Heart right ventricle (tissue), 16 donors: ENCODE measurements around the gene TMEM63B. TPM values are rescaled to one million over a fixed set of nuclear protein-coding genes. Genes with fewer than 3 reads are reported as not detected.
"Not testable (repeated sequence)": the region's sequence is repeated elsewhere in the genome, so short reads cannot be mapped to it uniquely, and the experiment has no call there.

Source experiments
- ATAC-seq, 8 donors: fragments of 200-7000 bp; cut with Tn5 transposase; one replicate each; pipeline ENCODE4 v1.9.1; 2020; ENCODE audit warnings: mild to moderate bottlenecking in 8 of 8, moderate library complexity in 8 of 8, moderate number of reproducible peaks in 1 of 8
- DNase-seq, 2 donors: peaks; one replicate each; pipeline ENCODE4 v3.0.0-alpha.2; 2020
- H3K27ac ChIP-seq, 10 donors: fragments of 200-600 bp; sonication (generic) in 2 of 10; one replicate each; pipeline versions ENCODE4 v1.5.0 to v1.8.0; 2020 to 2022; ENCODE audit warnings: mild to moderate bottlenecking in 3 of 10
- H3K27me3 ChIP-seq, 7 donors: fragments of 200-600 bp; one replicate each; pipeline ENCODE4 v1.8.0; 2021 to 2022; ENCODE audit warnings: mild to moderate bottlenecking in 2 of 7
- H3K36me3 ChIP-seq, 9 donors: fragments of 200-600 bp; sonication (generic) in 1 of 9; one replicate each; pipeline versions ENCODE4 v1.5.0 to v1.8.0; 2020 to 2022; ENCODE audit warnings: mild to moderate bottlenecking in 2 of 9
- H3K4me1 ChIP-seq, 9 donors: fragments of 200-600 bp; sonication (generic) in 1 of 9; one replicate each; pipeline versions ENCODE4 v1.5.0 to v1.8.0; 2020 to 2022; ENCODE audit warnings: mild to moderate bottlenecking in 4 of 9
- H3K4me3 ChIP-seq, 10 donors: fragments of 200-600 bp; sonication (generic) in 2 of 10; one replicate each; pipeline versions ENCODE4 v1.5.0 to v1.8.0; 2020 to 2022; ENCODE audit warnings: mild to moderate bottlenecking in 7 of 10, moderate library complexity in 2 of 10
- H3K9me3 ChIP-seq, 11 donors: fragments of 200-600 bp in 10 of 11; sonication (generic) in 2 of 11; one replicate each; pipeline versions ENCODE4 v1.5.0 to v1.8.0; 2013 to 2022; ENCODE audit warnings: mild to moderate bottlenecking in 2 of 11, control low read depth in 1 of 11, moderate library complexity in 1 of 11
- CTCF ChIP-seq, 9 donors: fragments of 200-600 bp; sonication (generic) in 2 of 9; IDR thresholded peaks; one replicate each; pipeline versions ENCODE4 v1.5.0 to v1.8.0; 2021 to 2022; ENCODE audit warnings: antibody characterized with exemption in 9 of 9, mild to moderate bottlenecking in 5 of 9, moderate library complexity in 1 of 9
- WGBS, 2 donors: extraction: QIAGEN DNeasy Blood & Tissue Kit; methylation state at CpG; one replicate each; pipeline ENCODE4 v1.1.7; 2013; ENCODE audit warnings: inconsistent platforms in 1 of 2; 5-methylcytosine and 5-hydroxymethylcytosine counted together
- intact Hi-C, 10 donors: fragments of 100-400 bp; cut with DNase I; formaldehyde crosslinking; loops; one replicate each; pipeline versions ENCODE4 v1.11.1 to v1.14.2; 2022
- polyA plus RNA-seq, 2 donors: library from polyadenylated mRNA; stranded (reverse); fragments of 200-250 nt; gene quantifications; one replicate each; pipeline ENCODE4 v1.2.3, GENCODE V29; 2013
- total RNA-seq, 10 donors: library from RNA; stranded (reverse); fragmentation: NEBNext Ultra II Directional in 3 of 10; extraction: Animal tissue kit (Norgen Biotek cat#: 25700) in 3 of 10; gene quantifications; one replicate each; pipeline versions ENCODE4 v1.2.1 to v1.2.4, GENCODE V29; 2021 to 2023
- donor health status: Arrhythmogenic right ventricular cardiomyopathy.
- donor health status: ischemic (EF 13 %, LVEDD 7.1; RV severe dilation, severe dysfunction).
- donor health status: healthy with polysubstance abuse.
- donor health status: DM: no; HTN: yes; CAD: no.
- donor health status: DM: no; HTN: no; CAD: no.
- donor health status: ischemic (EF 25% LVEDD 6.9; RV normal size, moderate dysfunction).
- donor health status: ischemic (EF 25% LVEDD 5.7; RV mildly dilated, moderate dysfunction).
- donor health status: healthy.
- donor health status: DM: yes; HTN: yes; CAD: no.
- donor health status: Ischemic cardiomyopathy.
- donor health status: ischemic (EF 35%, LVEDD 5.7; RV mildly dilated, moderate dysfunction).
- donor health status: nonischemic (EF 11% LVEDD 7.7; RV severe dilation, severe dysfunction).
- donor health status: DM: yes; HTN: yes; CAD: no.
- donor health status: PGD.
- donor health status: ischemic (EF 29% LVEDD 5.4; RV normal size, mild dysfunction).
- donor health status: nonischemic (EF 23%, LVEDD 6.1; RV moderate dilation, normal function).

Gene TMEM63B
- total and polyA plus RNA-seq, 12 donors, result 20.3 to 67.1 (median 37.3) TPM

DNA sequence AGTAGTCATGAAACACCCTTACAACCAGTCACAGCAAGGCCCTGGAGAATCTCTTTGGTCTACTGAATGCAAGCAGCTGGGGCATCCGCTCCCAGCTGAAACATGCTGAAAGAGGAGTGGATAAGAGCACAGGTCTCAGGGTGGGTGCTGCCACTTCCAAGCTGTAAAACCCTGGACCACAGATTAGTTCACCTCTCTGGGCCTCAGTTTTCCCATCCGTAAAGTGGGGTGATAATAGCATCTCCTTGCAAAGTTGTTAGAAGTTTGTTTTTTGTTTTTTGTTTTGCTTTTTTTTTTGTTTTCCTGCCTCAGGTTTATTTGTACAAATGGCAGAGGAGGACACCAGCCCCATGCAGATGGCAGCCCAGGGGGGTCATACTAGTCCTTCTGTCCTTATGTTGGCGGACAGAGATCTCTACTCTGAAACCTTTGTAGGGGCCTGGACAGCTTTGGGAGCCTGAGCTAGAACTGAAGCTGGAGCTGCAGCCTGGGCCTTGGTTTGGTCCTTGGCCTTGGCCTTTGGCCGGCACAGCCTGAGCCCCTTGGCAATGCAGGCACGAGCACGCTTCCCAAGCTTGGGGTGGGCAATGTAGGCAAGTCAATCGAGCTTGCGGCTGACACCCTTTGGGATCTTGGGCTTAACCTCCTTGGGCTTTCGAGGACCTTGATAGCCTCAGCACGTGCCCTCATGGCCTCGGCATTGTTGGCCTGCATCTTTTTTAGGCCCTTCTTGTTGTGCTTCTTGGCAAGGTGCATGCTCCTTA is 38.3 kb upstream of the TMEM63B start:
- Histone ChIP-seq H3K27ac (no peak overlapping the region), H3K4me1 (peaks cover 0 to 19% (median under 1%) of the 10 kb centered on the region in 9 donors), H3K36me3 (peaks cover 0 to 19% (median 0%) of the 10 kb centered on the region in 9 donors), H3K9me3 (no peaks in the 10 kb centered on the region), H3K27me3 (no peaks in the 10 kb centered on the region), H3K4me3 (no peak overlapping the region)
- ATAC-seq (no peak), DNase-seq (no peak)
- TF ChIP-seq CTCF (IDR thresholded peaks at IDR 0.05), result no peak
- 91 to 97% methylated on average over 11 of the region's 11 CpGs for WGBS, 2 donors
- intact Hi-C loops, result loop anchor here in 2 of 10 donors (10.0 kb wide), 1 partner anchor 484 kb away; no protein-coding TSS in a partner anchor

- ATAC-seq (no peak), DNase-seq (no peak)
- intact Hi-C loops, result loop anchor here in 4 of 10 donors (10.0 kb wide), 3 partner anchors 144 to 244 kb away; partner anchors contain the start of gene SLC35B2 (in 1 of the 4)
- H3K9me3 ChIP-seq, result no peaks in the 10 kb centered on the region
- peaks cover 0 to 10% (median 0%) of the 10 kb centered on the region in 9 donors for H3K4me1 ChIP-seq
- no peak for TF ChIP-seq CTCF (IDR thresholded peaks at IDR 0.05)
- peaks cover 0 to 19% (median 0%) of the 10 kb centered on the region in 9 donors for H3K36me3 ChIP-seq
- H3K27ac ChIP-seq, result no peak overlapping the region
- H3K27me3 ChIP-seq, result no peaks in the 10 kb centered on the region
- H3K4me3 ChIP-seq, result no peak overlapping the region
- 90 to 95% methylated on average over 5 of the region's 5 CpGs for WGBS, 2 donors
Observed at GRCh38 chr6:44090465-44090864, 36.9 kb upstream of the TMEM63B start.

DNA sequence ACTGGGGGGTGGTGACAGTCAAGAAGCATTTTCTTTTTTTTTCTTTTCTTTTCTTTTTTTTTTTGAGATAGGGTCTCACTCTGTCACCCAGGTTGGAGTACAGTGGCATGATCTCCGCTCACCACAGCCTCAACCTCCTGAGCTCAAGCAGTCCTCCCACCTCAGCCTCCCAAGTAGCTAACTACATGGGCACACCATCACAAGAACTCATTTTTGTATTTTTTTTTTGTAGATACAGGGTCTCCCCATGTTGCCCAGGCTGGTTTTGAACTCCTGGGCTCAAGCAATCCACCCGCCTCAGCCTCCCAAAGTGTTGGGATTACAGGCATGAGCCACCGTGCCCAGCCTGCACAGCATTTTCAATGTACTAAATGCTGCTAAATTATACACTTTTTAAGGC is 36.0 kb upstream of the TMEM63B start:
- not testable (repeated sequence) for DNase-seq, ATAC-seq, H3K27ac ChIP-seq, H3K4me1 ChIP-seq, H3K27me3 ChIP-seq, H3K9me3 ChIP-seq, H3K4me3 ChIP-seq
- peaks cover 0 to 19% (median 0%) of the 10 kb centered on the region in 9 donors for H3K36me3 ChIP-seq
- WGBS, 2 donors, result 98 to 99% methylated on average over 3 of the region's 3 CpGs
- intact Hi-C loops, result loop anchor here in 4 of 10 donors (10.0 kb wide), 3 partner anchors 143 to 243 kb away; partner anchors contain the start of gene SLC35B2 (in 1 of the 4)

DNA sequence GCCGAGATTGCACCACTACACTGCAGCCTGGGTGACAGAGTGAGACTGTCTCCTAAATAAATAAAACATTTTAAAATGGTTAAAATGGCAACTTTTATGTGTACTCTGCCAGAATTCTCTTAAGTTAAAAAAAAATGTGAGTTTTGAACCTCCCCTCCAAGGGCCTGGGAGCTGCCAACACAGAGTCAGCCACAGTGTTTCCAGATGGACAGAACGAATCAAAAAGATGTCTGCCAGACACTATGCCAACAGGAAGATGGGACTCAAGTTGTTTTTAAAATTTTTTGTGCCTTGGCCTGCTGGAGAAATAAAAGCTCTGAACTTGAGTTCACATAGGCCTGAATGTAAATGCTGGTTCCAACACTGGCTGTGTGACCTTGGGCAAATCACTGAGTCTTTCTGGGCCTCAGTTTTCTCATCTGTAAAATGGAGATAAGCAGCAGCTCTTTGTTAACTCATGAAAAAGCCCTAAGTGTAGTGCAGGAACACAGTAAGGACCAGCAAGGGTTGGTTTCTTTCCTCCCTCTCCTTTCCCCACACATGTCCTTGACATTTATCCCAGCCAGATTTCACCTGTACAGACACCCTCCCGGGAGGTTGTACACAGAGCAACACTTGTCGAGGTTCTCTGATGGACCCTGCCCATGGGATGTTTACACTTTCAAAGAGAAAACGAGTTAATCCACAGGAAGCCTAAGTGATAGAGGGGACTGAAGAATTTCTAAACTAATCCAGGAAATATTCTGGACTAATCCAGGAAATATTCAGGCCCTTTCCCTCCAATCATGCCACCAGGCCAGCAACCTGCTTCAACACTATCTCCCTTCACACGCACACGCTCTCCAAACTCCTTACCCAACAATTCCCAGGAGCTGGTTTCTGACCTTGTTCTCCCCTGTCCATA is 35.1 kb upstream of the TMEM63B start:
- no peaks in the 10 kb centered on the region for H3K9me3 ChIP-seq
- H3K4me3 ChIP-seq, result no peak overlapping the region
- H3K27ac ChIP-seq, result no peak overlapping the region
- H3K27me3 ChIP-seq, result no peaks in the 10 kb centered on the region
- no peak for DNase-seq
- H3K4me1 ChIP-seq, result peaks cover 0 to 3% (median 0%) of the 10 kb centered on the region in 9 donors
- no peak for ATAC-seq
- no peak for TF ChIP-seq CTCF (IDR thresholded peaks at IDR 0.05)
- intact Hi-C loops, result loop anchor here in 4 of 10 donors (10.0 kb wide), 3 partner anchors 143 to 243 kb away; partner anchors contain the start of gene SLC35B2 (in 1 of the 4)
- 81 to 87% methylated on average over 7 of the region's 7 CpGs for WGBS, 2 donors
- peaks cover 0 to 19% (median 0%) of the 10 kb centered on the region in 9 donors for H3K36me3 ChIP-seq
